Endodermal cell (in vitro differentiated cells): ENCODE results near the gene CELSR2. TPM values are rescaled to one million over a fixed set of nuclear protein-coding genes. Genes with fewer than 3 reads are reported as not detected.

Experiments
- DNase-seq: peaks from one replicate; pipeline ENCODE4 v3.0.0-alpha.2; 2017
- H3K27ac ChIP-seq: 2 replicates; pipeline ENCODE4 v1.5.1; 2013; ENCODE audit warnings: mild to moderate bottlenecking, low read depth, low read length, moderate library complexity
- H3K27me3 ChIP-seq: 2 replicates; pipeline ENCODE4 v1.6.1; 2013; ENCODE audit warnings: mild to moderate bottlenecking, low read length, moderate library complexity; ENCODE audit not compliant: insufficient read depth, control insufficient read depth, poor library complexity, severe bottlenecking
- H3K36me3 ChIP-seq: 2 replicates; pipeline ENCODE4 v1.7.0; 2013; ENCODE audit warnings: mild to moderate bottlenecking, low read length, moderate library complexity; ENCODE audit not compliant: control insufficient read depth, insufficient read depth
- H3K4me1 ChIP-seq: one replicate; pipeline ENCODE4 v1.7.0; 2013; ENCODE audit warnings: low read length; ENCODE audit not compliant: control insufficient read depth, insufficient read depth
- H3K4me3 ChIP-seq: 2 replicates; pipeline ENCODE4 v1.5.1; 2013; ENCODE audit warnings: mild to moderate bottlenecking, low read length, moderate library complexity
- H3K9ac ChIP-seq: 2 replicates; pipeline ENCODE4 v1.6.1; 2013; ENCODE audit warnings: mild to moderate bottlenecking, low read length, moderate library complexity; ENCODE audit not compliant: poor library complexity, severe bottlenecking; ENCODE audit errors: extremely low read depth
- H3K9me3 ChIP-seq: 2 replicates; pipeline ENCODE4 v1.6.1; 2013; ENCODE audit warnings: mild to moderate bottlenecking, low read length, moderate library complexity; ENCODE audit not compliant: control insufficient read depth
- H3K27ac Mint-ChIP-seq: 2 replicates; pipeline ENCODE4 v1.8.0; 2020; ENCODE audit warnings: mixed read lengths
- H3K27me3 Mint-ChIP-seq: 2 replicates; pipeline ENCODE4 v1.8.0; 2021; ENCODE audit warnings: mild to moderate bottlenecking, mixed read lengths; ENCODE audit not compliant: insufficient read depth
- H3K36me3 Mint-ChIP-seq: 2 replicates; pipeline ENCODE4 v1.8.0; 2020; ENCODE audit warnings: low read depth, mixed read lengths
- H3K4me1 Mint-ChIP-seq: 2 replicates; pipeline ENCODE4 v1.8.0; 2020; ENCODE audit warnings: mixed read lengths
- H3K4me3 Mint-ChIP-seq: 2 replicates; pipeline ENCODE4 v1.8.0; 2020; ENCODE audit warnings: mild to moderate bottlenecking, moderate library complexity, mixed read lengths
- H3K9me3 Mint-ChIP-seq: 2 replicates; pipeline ENCODE4 v1.8.0; 2020; ENCODE audit warnings: mild to moderate bottlenecking, mixed read lengths
- CTCF ChIP-seq: fragments of 200-600 bp; sonication (generic); conservative IDR thresholded peaks from 2 replicates; pipeline ENCODE4 v1.5.0; 2021; ENCODE audit warnings: antibody characterized with exemption, mild to moderate bottlenecking
- WGBS, 2 experiments: methylation state at CpG; one replicate each; pipeline versions ENCODE4 v1.1.5 to v1.1.7; 2013; ENCODE audit warnings: missing lambda C conversion rate in 2 of 2, mixed read lengths in 1 of 2; ENCODE audit not compliant: insufficient coverage in 1 of 2, insufficient read length in 1 of 2; 5-methylcytosine and 5-hydroxymethylcytosine counted together
- total RNA-seq, 2 donors: library from RNA; stranded (reverse); fragmentation: NEBNext Ultra II Directional in 1 of 2; extraction: Animal tissue kit (Norgen Biotek cat#: 25700) in 1 of 2; gene quantifications; 2 replicates in 1 of 2; 3 replicates in 1 of 2; pipeline ENCODE4 v1.2.1, GENCODE V29; 2021

CELSR2 gene
- total RNA-seq, 2 donors from 2014 or later = 16.1 to 20.2 TPM

GRCh38 chr1:109257682-109258421 is 8.5 kb downstream of the CELSR2 start:
- Histone ChIP-seq H3K27me3 (no peaks in the 10 kb centered on the region), H3K4me3 (no peak overlapping the region), H3K9ac (no peak overlapping the region), H3K27ac (peak overlapping the region; percentile 66), H3K9me3 (no peaks in the 10 kb centered on the region), H3K36me3 (no peaks in the 10 kb centered on the region), H3K4me1 (peaks cover 17% of the 10 kb centered on the region)
- Mint-ChIP-seq H3K27ac (no peak overlapping the region), H3K36me3 (peaks cover 3% of the 10 kb centered on the region), H3K9me3 (no peaks in the 10 kb centered on the region), H3K4me3 (no peak overlapping the region), H3K27me3 (no peaks in the 10 kb centered on the region), H3K4me1 (peaks cover 17% of the 10 kb centered on the region)
- 90 to 97% methylated on average over 6 to 15 of the region's 15 CpGs for WGBS, 2 experiments
- TF ChIP-seq CTCF = no peak
- DNase-seq = no peak

GRCh38 chr1:109258481-109259466 is 9.4 kb downstream of the CELSR2 start:
- Mint-ChIP-seq H3K27me3 (no peaks in the 10 kb centered on the region), H3K36me3 (peaks cover 3% of the 10 kb centered on the region), H3K4me1 (peaks cover 14% of the 10 kb centered on the region), H3K9me3 (no peaks in the 10 kb centered on the region), H3K4me3 (no peak overlapping the region), H3K27ac (no peak overlapping the region)
- H3K27ac ChIP-seq = peak overlapping the region; percentile 88
- 95% methylated on average over 60 to 69 of the region's 69 CpGs for WGBS, 2 experiments
- H3K36me3 ChIP-seq = no peaks in the 10 kb centered on the region
- H3K27me3 ChIP-seq = no peaks in the 10 kb centered on the region
- H3K9me3 ChIP-seq = no peaks in the 10 kb centered on the region
- H3K9ac ChIP-seq = no peak overlapping the region
- H3K4me1 ChIP-seq = peaks cover 13% of the 10 kb centered on the region
- no peak for DNase-seq
- H3K4me3 ChIP-seq = no peak overlapping the region
- no peak for TF ChIP-seq CTCF

GRCh38 chr1:109259674-109260557 is 10.6 kb downstream of the CELSR2 start:
- TF ChIP-seq CTCF = no peak
- no peak for DNase-seq
- H3K4me1 ChIP-seq = peaks cover 2% of the 10 kb centered on the region
- H3K36me3 Mint-ChIP-seq = peaks cover 3% of the 10 kb centered on the region
- no peaks in the 10 kb centered on the region for H3K27me3 Mint-ChIP-seq
- H3K9me3 Mint-ChIP-seq = no peaks in the 10 kb centered on the region
- H3K9me3 ChIP-seq = no peaks in the 10 kb centered on the region
- H3K27me3 ChIP-seq = no peaks in the 10 kb centered on the region
- no peak overlapping the region for H3K9ac ChIP-seq
- H3K4me3 Mint-ChIP-seq = no peak overlapping the region
- 84 to 90% methylated on average over 2 to 5 of the region's 7 CpGs for WGBS, 2 experiments
- H3K4me3 ChIP-seq = no peak overlapping the region
- no peak overlapping the region for H3K27ac Mint-ChIP-seq
- peak overlapping the region; percentile 88 for H3K27ac ChIP-seq
- peaks cover 4% of the 10 kb centered on the region for H3K36me3 ChIP-seq
- peaks cover 8% of the 10 kb centered on the region for H3K4me1 Mint-ChIP-seq
